ENCODE data around the gene PLPPR3.

The PLPPR3 gene

DNA sequence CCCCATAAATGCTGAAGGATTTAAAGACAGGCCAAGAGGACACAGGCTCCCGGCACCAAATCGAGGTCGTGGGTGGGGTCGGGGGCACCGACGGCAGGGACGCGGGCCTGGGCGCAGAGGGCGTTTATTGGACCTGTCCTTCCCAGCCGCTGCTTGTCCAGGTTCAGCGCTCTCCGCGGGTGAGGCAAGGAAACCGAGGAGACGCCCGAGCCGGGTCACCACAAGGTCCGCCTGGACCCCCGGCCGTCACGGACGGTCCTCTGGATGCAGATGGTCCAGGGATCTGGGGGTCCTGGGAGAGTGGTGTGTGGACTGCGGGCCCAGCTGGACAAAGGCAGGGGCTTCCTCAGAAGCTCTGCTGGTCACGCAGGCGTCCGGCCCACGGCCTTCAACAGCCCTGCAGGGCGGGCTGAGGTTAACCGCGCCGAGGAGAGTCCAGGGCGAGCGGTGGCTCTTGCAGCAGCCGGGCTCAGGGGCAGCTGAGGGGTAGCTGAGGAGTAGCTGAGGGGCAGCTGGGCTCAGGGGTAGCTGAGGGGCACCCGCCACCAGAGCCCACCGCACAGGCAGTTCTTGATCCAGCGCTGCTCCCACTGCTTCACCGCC, 46.2 kb upstream of the PLPPR3 start:
- Histone ChIP-seq H3K4me1 (peaks cover 0 to 20% (median 11%) of the 10 kb centered on the region in 4 donors), H3K27me3 (peaks cover 0 to 1% of the 10 kb centered on the region in 2 donors), H3K36me3 (peaks cover 14 to 58% (median 33%) of the 10 kb centered on the region in 3 donors), H3K4me3 (no peak overlapping the region), H3K27ac (no peak overlapping the region), H3K9me3 (no peaks in the 10 kb centered on the region)
- TF ChIP-seq, protein P1, sequence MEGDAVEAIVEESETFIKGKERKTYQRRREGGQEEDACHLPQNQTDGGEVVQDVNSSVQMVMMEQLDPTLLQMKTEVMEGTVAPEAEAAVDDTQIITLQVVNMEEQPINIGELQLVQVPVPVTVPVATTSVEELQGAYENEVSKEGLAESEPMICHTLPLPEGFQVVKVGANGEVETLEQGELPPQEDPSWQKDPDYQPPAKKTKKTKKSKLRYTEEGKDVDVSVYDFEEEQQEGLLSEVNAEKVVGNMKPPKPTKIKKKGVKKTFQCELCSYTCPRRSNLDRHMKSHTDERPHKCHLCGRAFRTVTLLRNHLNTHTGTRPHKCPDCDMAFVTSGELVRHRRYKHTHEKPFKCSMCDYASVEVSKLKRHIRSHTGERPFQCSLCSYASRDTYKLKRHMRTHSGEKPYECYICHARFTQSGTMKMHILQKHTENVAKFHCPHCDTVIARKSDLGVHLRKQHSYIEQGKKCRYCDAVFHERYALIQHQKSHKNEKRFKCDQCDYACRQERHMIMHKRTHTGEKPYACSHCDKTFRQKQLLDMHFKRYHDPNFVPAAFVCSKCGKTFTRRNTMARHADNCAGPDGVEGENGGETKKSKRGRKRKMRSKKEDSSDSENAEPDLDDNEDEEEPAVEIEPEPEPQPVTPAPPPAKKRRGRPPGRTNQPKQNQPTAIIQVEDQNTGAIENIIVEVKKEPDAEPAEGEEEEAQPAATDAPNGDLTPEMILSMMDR (IDR thresholded peaks at IDR 0.05): no peak
- no peak for DNase-seq
- intact Hi-C loops (cut with DNase I; ENCODE audit: low total_unique reads): no loop called here

DNA sequence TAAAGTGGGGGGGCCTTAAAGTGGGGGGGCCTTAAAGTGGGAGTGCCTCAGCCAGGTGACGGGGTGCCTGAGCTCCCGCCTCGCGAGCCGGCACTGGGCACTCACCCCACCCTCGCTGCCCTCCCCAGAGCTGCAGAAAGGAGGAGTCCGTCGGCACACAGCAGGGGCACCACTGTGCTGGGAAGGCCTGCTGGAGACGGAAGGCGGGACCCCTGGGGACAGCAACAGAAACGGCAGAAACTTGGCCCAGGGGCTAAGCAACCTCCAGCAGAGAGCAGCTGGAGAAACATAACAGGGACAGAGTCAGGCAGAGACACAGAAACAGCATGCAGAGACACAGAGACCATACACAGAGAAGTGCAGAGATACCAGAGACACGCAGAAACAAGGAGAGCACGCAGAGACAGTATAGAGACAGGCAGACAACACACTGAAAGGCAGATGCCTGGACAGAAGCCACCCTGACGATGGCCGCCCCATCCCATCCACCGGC, 45.6 kb upstream of the PLPPR3 start:
- Histone ChIP-seq H3K4me3 (no peak overlapping the region), H3K27ac (no peak overlapping the region), H3K27me3 (peaks cover 0 to 7% of the 10 kb centered on the region in 2 donors), H3K36me3 (peaks cover 14 to 54% (median 33%) of the 10 kb centered on the region in 3 donors), H3K4me1 (peaks cover 0 to 27% (median 16%) of the 10 kb centered on the region in 4 donors), H3K9me3 (no peaks in the 10 kb centered on the region)
- TF ChIP-seq, protein P1 (IDR thresholded peaks at IDR 0.05): no peak
- intact Hi-C loops (cut with DNase I; ENCODE audit: low total_unique reads): no loop called here
- no peak for DNase-seq

DNA sequence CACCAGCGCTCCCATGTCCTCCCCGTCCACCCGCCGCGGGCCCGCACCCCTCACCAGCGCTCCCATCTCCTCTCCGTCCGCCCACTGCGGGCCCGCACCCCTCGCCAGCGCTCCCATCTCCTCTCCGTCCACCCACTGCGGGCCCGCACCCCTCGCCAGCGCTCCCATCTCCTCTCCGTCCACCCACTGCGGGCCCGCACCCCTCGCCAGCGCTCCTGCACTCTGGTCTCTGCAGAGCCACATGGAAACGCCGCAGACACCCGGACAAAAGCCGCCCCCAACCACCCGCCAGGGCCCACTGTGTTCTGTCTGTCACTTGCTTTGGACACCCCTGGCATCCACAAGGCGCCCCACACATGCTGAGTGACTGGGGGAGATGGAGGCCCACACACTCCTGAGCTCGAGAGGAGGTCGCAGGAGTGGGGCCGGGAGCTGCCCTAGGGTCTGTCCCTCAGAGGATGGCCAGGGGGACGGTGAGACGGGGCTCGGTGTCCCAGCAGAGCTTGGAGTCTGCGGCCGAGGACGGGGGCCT, 45.1 kb upstream of the PLPPR3 start:
- intact Hi-C loops (cut with DNase I; ENCODE audit: low total_unique reads): no loop called here
- no peak for DNase-seq
- Histone ChIP-seq H3K27ac (no peak overlapping the region), H3K27me3 (peaks cover 0 to 13% of the 10 kb centered on the region in 2 donors), H3K4me1 (peaks cover 0 to 32% (median 16%) of the 10 kb centered on the region in 4 donors), H3K9me3 (no peaks in the 10 kb centered on the region), H3K4me3 (no peak overlapping the region), H3K36me3 (peaks cover 14 to 49% (median 33%) of the 10 kb centered on the region in 3 donors)
- TF ChIP-seq, protein P1 (IDR thresholded peaks at IDR 0.05): no peak

DNA sequence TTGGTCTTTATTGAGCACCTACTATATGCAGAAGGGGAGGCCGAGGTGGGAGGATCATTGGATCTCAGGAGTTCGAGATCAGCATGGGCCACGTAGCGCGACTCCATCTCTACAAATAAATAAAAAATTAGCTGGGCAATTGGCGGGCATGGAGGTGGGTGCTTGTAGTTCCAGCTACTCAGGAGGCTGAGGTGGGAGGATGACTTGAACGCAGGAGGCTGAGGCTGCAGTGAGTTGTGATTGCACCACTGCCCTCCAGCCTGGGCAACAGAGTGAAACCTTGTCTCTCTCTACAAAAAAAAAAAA, 41.5 kb upstream of the PLPPR3 start:
- DNase-seq: no peak
- Histone ChIP-seq H3K36me3 (peaks cover 5 to 15% (median 10%) of the 10 kb centered on the region in 3 donors), H3K27ac (no peak overlapping the region), H3K9me3 (no peaks in the 10 kb centered on the region), H3K4me3 (no peak overlapping the region), H3K4me1 (peaks cover 0 to 31% (median 18%) of the 10 kb centered on the region in 4 donors), H3K27me3 (peaks cover 0 to 46% of the 10 kb centered on the region in 2 donors)
- intact Hi-C loops (cut with DNase I; ENCODE audit: low total_unique reads): no loop called here
- TF ChIP-seq, protein P1 (IDR thresholded peaks at IDR 0.05): no peak

DNA sequence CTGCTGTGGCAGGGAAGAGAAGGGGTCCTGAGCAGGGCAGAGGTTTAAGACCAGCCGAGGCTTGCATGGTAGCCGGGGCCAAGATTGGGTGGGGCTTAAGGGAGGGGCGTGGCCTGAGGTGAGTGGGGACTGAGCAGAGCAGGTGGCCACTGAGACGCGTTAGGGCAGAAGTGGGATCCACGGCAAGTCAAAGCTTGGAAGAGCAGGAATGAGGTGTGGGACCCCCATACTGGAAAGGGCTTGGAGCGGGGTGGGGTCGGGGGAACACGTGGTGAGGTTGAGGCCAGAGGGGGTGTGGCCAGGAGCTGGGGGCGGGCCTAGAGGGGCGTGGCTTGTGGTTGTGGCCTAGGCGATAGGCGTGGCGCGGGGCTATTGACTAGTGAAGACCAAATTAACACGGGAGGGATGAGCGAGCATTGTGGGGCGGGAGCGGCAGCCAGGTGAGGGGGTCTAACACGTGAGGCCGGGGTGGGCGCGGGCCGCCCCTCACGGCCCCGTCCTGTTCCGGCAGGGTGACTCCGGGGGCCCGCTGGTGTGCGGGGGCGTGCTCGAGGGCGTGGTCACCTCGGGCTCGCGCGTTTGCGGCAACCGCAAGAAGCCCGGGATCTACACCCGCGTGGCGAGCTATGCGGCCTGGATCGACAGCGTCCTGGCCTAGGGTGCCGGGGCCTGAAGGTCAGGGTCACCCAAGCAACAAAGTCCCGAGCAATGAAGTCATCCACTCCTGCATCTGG, 41.0 kb upstream of the PLPPR3 start:
- no peak overlapping the region for H3K4me3 ChIP-seq
- TF ChIP-seq, protein P1 (IDR thresholded peaks at IDR 0.05): no peak
- peak in 1 of 2 donors; percentile 80 for DNase-seq
- H3K27me3 ChIP-seq: peaks cover 0 to 48% of the 10 kb centered on the region in 2 donors
- peaks cover 0 to 31% (median 18%) of the 10 kb centered on the region in 4 donors for H3K4me1 ChIP-seq
- H3K36me3 ChIP-seq: peaks cover under 1 to 10% (median 5%) of the 10 kb centered on the region in 3 donors
- no peaks in the 10 kb centered on the region for H3K9me3 ChIP-seq
- no peak overlapping the region for H3K27ac ChIP-seq
- intact Hi-C loops (cut with DNase I; ENCODE audit: low total_unique reads): no loop called here
